ENCODE results near the gene TMEM74B. TPM values are rescaled to one million over a fixed set of nuclear protein-coding genes. Genes with fewer than 3 reads are reported as not detected.

TMEM74B gene
- total RNA-seq, 3 donors from 2014 or later, result 0.38 to 2.6 (median 2.1) TPM

- ATAC-seq (no peak), DNase-seq (no peak)
- Histone ChIP-seq H3K9me3 (no peaks in the 10 kb centered on the region), H3K4me1 (ENCODE audit: low read depth) (no peaks in the 10 kb centered on the region), H3K36me3 (ENCODE audit: low read depth) (no peaks in the 10 kb centered on the region), H3K4me3 (no peak overlapping the region)
- TF ChIP-seq CTCF (IDR thresholded peaks at IDR 0.05), result no peak
- intact Hi-C loops (cut with DNase I, micrococcal nuclease), result no loop called here
Observed at GRCh38 chr20:1195226-1195625, 10.4 kb upstream of the TMEM74B start.

- no peak overlapping the region for H3K4me3 ChIP-seq
- ATAC-seq (no peak), DNase-seq (no peak)
- intact Hi-C loops (cut with DNase I, micrococcal nuclease), result no loop called here
- no peak for TF ChIP-seq CTCF (IDR thresholded peaks at IDR 0.05)
- peaks cover 6% of the 10 kb centered on the region for H3K4me1 ChIP-seq (ENCODE audit: low read depth)
- H3K9me3 ChIP-seq, result no peaks in the 10 kb centered on the region
- H3K36me3 ChIP-seq (ENCODE audit: low read depth), result no peaks in the 10 kb centered on the region
Observed at GRCh38 chr20:1191299-1191698, 6.5 kb upstream of the TMEM74B start.

- peaks cover 6% of the 10 kb centered on the region for H3K4me1 ChIP-seq (ENCODE audit: low read depth)
Observed at GRCh38 chr20:1190847-1191246, 6.1 kb upstream of the TMEM74B start.

GRCh38 chr20:1189827-1190226 is 5.0 kb upstream of the TMEM74B start:
- DNase-seq, result no peak
- no peak for TF ChIP-seq CTCF (IDR thresholded peaks at IDR 0.05)
- ATAC-seq, result no peak
- no peak overlapping the region for H3K4me3 ChIP-seq
- H3K36me3 ChIP-seq (ENCODE audit: low read depth), result no peaks in the 10 kb centered on the region
- peaks cover 10% of the 10 kb centered on the region for H3K4me1 ChIP-seq (ENCODE audit: low read depth)
- intact Hi-C loops (cut with DNase I, micrococcal nuclease), result no loop called here
- no peaks in the 10 kb centered on the region for H3K9me3 ChIP-seq

More at GRCh38 chr20:1190847-1191246, 6.1 kb upstream of the TMEM74B start:
- DNase-seq, result no peak
- intact Hi-C loops (cut with DNase I, micrococcal nuclease), result no loop called here
- H3K9me3 ChIP-seq, result no peaks in the 10 kb centered on the region
- TF ChIP-seq CTCF (IDR thresholded peaks at IDR 0.05), result no peak
- no peak overlapping the region for H3K4me3 ChIP-seq
- ATAC-seq, result no peak
- no peaks in the 10 kb centered on the region for H3K36me3 ChIP-seq (ENCODE audit: low read depth)

- TF ChIP-seq CTCF (IDR thresholded peaks at IDR 0.05), result no peak
- no peak for ATAC-seq
- Histone ChIP-seq H3K4me1 (ENCODE audit: low read depth) (peaks cover 13% of the 10 kb centered on the region), H3K4me3 (no peak overlapping the region), H3K9me3 (no peaks in the 10 kb centered on the region), H3K36me3 (ENCODE audit: low read depth) (no peaks in the 10 kb centered on the region)
- intact Hi-C loops (cut with DNase I, micrococcal nuclease), result no loop called here
- DNase-seq, result no peak
Observed at GRCh38 chr20:1188347-1188746, 3.6 kb upstream of the TMEM74B start.

GRCh38 chr20:1187605-1188171 is 2.9 kb upstream of the TMEM74B start:
- no peak for TF ChIP-seq CTCF (IDR thresholded peaks at IDR 0.05)
- Histone ChIP-seq H3K36me3 (ENCODE audit: low read depth) (no peaks in the 10 kb centered on the region), H3K4me1 (ENCODE audit: low read depth) (peaks cover 13% of the 10 kb centered on the region), H3K4me3 (no peak overlapping the region), H3K9me3 (no peaks in the 10 kb centered on the region)
- ATAC-seq (peak; percentile 72), DNase-seq (no peak)
- intact Hi-C loops (cut with DNase I, micrococcal nuclease), result no loop called here
